AG08396 (cell line): ENCODE results near the gene SIRPG.
"Not testable (repeated sequence)": the region's sequence is repeated elsewhere in the genome, so short reads cannot be mapped to it uniquely, and the experiment has no call there.

ENCODE experiments used
- DNase-seq: peaks from one replicate; pipeline ENCODE4 v3.0.0; 2012; ENCODE audit warnings: low spot score, mixed read lengths

SIRPG gene

DNA sequence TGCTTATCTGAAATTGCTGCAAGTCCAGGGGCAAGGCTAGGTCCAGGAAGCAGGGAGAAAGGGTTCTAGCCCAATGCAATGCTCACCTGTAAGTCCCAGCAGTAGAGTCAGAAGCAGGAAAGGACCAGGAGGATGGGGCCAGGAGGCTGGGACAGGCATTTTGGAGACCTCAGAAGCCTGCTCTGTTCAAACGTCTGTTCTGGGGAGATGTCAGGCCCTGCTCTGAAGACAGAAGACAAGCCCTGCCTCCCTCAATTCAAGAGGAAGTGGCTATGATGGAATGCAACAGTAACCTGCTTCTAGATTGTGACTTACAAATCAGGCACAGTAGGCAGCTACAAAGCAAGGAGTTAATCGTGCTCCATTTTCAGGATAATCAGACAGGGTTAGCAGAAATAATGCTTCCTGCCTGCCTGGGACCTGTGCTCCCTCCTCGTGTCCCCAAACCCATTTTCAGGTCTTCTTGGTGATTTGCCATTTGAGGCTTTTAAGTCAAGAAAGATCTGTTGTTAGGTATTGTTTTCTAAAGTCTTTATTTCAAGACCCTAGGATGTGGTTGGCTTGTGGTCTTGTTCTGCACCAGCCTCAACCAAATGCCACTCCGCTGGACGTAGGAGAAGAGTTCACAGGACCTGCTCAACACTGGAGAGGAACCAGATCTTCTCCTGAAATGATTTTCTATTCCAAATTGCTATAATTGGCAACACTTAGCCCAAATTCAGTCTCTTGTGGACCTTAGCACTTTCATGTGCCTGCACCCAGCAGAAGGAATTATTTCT is at the start of gene SIRPG:
Gene SIRPG, minus strand, starts transcription at position 224 of the 779 bp plus-strand sequence. Its CDS starts 65 bp downstream, at position 159.
- no peak for DNase-seq

DNA sequence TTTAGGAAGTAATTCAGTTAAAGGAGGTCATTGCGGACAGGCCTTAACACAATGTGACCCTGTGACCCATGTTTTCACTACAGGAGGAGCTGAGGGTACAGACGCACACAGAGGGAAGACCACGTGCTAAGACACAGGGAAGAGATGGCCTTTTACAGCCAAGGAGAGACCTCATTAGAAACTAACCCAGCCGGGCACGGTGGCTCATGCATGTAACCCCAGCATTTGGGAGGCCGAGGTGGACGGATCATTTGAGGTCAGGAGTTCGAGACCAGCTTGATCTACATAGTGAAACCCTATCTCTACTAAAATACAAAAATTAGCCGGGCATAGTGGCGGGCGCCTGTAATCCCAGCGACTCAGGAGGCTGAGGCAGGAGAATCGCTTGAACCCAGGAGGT is 49.3 kb upstream of the SIRPG start:
- not testable (repeated sequence) for DNase-seq

- no peak for DNase-seq
Observed at GRCh38 chr20:1706079-1706478, 48.5 kb upstream of the SIRPG start.

- DNase-seq: no peak
Observed at GRCh38 chr20:1702855-1703254, 45.3 kb upstream of the SIRPG start.

GRCh38 chr20:1702328-1702727 is 44.7 kb upstream of the SIRPG start:
- DNase-seq: no peak

- no peak for DNase-seq
Observed at GRCh38 chr20:1700990-1701389, 43.4 kb upstream of the SIRPG start.

DNA sequence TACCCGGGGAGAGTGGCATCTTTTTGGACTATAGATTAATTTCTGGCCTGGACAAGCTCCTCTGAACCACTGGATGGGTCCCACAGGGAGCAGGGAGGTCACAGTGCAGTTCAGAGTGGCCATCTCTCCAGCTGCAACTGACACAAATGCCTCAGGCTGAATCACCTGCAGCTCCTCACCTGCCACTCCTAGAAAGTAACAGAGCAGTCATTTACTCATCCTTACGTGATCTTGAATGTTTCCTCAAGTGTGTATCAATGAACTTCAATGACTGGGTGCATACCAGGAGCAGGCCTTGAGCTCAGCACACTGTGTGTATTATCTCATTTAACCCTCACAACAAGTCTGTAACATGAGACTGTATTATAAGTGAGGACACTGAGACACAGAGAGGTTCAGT is 40.0 kb upstream of the SIRPG start:
- DNase-seq: no peak

DNA sequence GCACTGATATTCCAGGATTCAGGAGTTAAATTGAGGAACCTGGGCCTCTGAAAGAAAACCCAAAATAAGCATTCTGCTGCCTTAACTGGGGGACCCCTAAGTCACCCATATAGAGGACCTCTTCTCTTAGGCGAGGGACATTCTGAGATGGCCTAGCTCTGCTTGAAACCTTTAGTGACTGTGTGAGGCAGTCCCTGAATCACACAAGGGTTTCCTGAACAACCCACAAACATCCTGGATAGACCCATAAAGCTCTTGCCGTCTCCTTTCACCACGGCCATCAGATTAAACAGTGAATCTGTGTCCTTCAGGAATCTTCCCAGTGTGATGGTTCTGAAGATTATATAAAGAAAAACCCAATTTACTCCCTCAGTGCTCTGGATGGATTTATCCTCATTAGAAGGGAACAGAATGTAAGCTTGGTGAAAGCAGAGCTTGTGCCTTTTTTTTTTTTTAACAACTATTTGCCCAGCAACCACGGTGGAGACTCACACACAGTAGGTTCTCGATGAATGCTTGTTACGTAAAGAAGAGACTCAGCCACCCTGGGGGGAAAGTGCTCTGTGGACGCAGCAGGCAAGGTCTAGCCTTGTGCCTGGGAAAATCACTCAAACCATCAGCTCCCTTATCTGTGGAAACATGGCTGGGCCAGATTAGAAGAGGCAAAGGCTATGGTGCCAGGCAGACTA is 39.1 kb upstream of the SIRPG start:
- no peak for DNase-seq

DNA sequence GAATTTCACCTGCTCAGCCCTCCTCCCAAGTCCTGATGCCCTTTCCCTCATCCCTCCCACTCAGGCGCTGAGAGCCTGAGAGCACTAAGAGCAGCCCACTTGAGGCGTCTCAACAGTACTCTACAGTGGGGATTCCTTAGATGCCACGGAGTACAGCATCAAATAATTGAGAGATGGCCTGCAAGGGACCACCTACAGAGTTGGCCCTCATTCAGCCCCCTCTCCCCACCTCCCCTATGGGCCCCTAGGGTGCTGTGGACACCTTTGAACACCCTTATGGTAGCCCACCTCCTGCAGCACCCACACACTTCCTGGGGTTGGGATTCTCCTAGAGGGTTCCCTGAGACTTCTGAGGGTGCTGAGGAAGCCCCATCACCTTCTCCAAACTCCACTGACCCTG is 37.1 kb upstream of the SIRPG start:
- DNase-seq: no peak

DNA sequence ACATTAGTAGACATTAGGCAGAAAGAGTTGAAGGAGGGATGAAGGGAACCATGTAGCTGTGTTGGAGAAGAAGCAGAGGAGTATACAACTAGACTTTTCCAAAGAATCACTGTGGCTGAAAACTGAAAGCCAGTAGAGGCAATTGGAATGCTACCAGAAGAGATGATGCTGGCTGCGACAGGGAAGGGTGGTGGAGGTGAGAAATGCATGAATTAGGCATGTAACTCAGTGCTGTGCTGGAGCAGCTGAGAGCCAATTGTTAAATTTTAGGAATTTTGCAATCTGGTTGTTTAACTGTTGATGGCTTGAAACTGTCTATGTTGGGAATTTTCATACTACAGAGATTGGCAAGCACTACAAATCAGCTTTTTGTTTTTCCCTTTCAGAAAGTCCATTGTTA is 35.8 kb upstream of the SIRPG start:
- no peak for DNase-seq

- no peak for DNase-seq
Observed at GRCh38 chr20:1689721-1690120, 32.1 kb upstream of the SIRPG start.

DNA sequence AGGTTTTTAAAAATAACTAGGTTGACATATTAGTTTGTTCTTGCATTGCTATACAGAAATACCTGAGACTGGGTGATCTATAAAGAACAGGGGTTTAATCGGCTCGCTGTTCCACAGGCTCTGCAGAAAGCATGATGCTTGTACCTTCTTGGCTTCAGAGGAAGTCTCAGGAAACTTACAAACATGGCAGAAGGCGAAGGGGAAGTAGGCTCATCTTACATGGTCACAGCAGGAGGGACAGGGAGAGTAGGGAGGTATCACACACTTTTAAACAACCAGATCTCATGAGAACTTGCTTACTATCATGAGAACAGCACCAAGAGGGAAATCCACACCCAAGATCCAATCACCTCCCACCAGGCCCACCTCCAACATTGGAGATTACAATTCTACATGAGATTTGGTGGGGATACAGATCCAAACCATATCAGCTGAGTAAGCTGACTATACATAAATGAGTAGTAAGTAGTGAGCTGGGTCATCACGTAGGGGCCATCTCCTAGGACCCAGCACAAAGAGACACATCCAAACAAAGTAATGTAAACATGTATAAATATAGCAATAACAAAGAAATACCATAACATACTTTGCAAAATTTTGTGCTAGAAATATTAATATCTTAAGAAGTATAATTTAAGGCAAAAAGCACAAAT is 31.4 kb upstream of the SIRPG start:
- no peak for DNase-seq

DNA sequence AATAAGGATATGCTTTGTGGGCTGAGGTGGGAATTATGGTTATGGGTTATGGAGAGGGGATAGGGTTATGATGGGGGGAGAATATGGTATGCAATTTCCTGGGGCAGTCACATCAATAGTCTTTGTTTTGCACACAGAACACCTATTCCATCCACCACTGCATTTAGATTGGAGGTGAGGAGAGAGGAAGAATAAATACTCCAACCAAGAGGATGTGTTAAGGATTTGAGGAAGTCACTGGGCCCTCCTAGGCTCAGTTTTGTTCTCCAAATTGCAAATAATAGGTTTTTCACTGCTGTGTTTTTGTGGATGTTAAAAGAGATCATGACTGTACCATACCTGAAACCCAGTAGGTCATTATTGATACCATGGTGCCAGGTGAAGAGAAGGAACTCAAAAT is 29.5 kb upstream of the SIRPG start:
- DNase-seq: no peak

DNA sequence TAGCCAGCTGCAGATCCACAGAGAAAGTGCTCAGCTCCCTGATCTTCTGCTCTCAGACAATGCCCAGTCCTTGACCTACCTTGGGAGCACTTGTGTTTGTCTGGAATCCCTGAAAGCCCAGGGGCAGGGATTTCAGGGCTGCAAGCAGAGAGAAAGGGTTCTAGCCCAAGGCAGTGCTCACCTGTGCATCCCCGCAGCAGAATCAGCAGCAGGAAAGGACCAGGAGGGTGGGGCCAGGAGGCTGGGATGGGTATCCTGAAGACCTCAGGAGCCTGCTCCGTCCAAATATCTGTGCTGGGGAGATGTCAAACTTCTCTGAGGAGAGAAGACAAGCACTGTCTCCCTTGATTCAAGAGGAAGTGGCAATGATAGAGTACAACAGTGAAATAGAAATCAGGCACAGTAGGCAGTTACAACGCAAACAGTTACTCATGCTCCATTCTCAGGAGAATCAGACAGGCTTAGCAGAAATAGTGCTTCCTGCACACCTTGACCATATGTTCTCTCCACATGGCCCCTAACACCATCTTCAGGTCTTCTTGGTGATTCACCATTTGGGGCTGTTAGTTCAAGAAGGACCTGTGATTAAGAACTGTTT is 28.7 kb upstream of the SIRPG start:
- no peak for DNase-seq

DNA sequence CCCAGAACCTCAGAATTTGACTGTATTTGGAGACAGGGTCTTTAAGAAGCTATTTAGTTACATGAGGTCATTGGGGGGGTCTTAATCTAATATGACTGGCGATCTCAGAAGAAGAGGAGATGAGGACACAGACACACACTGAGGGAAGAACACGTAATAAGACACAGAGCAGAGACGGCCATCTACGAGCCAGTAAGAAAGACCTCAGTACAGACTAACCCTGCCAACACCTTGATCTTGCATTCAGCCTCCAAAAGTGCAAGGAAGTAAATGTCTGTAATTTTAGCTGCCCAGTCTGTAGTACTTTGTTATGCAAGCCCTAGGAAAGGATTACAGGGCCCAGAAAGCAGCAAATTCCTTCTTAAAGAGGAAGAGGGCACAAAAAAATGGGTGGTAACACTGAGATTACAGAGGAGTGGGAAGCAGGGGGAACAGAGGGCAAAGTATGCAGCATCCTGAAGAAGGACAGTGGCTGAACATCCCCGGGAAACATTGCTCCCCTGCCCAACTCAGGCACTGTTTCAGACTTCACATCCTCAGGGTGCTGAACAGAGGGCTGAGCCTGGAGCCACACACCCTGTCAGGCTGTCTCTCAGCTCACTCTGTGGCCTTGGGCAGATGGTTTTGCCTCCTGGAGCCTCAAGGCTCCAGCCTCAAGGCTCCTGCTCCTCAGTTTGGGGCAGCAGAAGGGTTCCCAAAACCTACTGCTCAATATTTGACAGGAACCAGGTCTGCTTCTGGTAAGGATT is 27.9 kb upstream of the SIRPG start:
- DNase-seq: no peak

- no peak for DNase-seq
Observed at GRCh38 chr20:1684872-1685271, 27.3 kb upstream of the SIRPG start.

- no peak for DNase-seq
Observed at GRCh38 chr20:1676650-1677049, 19.1 kb upstream of the SIRPG start.

DNA sequence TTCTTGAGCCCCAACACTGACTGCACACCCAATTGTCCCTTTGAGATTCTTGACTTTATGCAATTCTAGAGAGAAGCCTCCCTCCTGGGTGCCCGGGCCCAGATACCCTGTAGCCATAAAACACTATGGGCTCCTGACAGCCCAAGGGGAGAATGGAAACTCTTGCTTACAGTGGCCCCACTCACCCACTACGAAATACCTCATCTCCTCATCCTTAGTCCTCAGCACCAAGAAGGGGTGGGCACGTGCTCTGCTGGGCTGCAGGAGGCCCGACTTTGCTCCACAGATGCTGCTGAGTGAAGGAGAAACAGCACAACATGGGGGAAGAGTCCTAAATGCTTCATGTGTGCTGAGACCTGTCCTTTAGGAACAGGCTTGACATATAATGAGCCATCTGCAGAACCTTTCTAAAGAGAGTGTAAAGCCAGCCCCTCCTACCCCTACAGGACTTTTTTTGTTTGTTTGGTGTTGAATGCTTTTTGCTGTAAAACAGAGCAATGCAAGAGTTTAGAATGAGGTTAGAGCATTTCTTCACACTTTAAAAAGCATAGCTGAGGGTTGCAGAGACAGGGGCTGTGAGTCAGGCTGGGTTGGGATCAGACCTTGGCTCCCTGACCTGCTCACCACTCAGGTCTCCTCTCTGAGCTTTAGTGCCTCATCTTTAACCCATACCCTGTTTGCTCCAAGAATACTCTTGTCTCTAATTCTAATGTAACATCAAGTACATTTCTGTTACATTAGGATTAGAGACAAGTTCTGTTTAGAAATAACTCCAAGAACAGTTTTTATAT is 17.6 kb upstream of the SIRPG start:
- no peak for DNase-seq

DNA sequence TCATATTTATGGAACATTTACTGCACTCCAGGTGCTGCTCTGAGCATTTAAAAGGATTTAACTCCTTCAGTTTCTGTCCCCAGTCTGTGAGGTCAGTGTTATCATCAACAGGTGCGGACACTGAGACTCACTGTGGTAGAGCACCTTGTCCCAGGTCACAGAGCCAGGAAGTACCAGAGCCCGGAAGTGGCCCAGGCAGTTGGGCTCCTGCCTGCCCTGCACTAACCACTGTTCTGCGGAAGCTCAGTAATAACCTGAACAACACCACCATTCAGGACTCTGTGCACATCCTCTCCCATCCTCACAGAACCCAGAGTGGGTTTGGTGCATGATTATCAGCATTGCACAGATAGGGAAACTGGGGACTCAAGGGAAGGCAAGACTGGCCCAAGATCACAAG is 16.8 kb upstream of the SIRPG start:
- DNase-seq: no peak

GRCh38 chr20:1673424-1673823 is 15.8 kb upstream of the SIRPG start:
- DNase-seq: no peak

- no peak for DNase-seq
Observed at GRCh38 chr20:1672728-1673127, 15.1 kb upstream of the SIRPG start.
